Medulla oblongata (tissue), 1 donor: ENCODE measurements around the gene BACE2.

ENCODE experiments used
- DNase-seq: peaks from one replicate; pipeline ENCODE4 v3.0.0-alpha.2; 2015; ENCODE audit errors: extremely low spot score

The BACE2 gene

DNA sequence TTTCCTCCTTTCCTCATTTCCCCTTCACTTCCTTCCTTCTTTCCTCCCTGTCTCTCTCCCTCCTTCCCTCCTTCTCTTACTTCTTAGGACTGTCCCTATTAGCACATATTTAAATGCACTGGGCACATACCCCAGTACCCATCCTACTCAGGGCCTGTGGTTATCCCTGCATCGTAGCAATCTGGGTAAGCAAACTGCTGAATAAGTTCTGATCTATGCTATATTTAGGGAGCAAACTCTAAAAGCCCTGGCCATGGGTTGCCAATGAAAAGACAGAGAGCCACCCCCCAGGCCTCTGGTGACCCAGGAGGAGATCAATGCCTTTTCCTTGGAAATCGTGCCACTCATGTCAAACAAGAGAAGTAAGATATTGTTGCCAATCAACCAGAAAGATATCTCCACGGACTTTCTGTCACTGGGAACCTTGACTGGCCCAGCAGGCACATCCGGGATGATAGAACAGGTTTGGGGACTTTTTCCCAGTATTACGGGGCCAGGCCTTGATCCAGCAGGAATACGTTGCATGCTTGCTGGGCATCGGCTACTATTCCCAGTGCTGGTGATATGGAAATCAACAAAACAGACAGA, 154.0 kb downstream of the BACE2 start:
- DNase-seq: no peak

DNA sequence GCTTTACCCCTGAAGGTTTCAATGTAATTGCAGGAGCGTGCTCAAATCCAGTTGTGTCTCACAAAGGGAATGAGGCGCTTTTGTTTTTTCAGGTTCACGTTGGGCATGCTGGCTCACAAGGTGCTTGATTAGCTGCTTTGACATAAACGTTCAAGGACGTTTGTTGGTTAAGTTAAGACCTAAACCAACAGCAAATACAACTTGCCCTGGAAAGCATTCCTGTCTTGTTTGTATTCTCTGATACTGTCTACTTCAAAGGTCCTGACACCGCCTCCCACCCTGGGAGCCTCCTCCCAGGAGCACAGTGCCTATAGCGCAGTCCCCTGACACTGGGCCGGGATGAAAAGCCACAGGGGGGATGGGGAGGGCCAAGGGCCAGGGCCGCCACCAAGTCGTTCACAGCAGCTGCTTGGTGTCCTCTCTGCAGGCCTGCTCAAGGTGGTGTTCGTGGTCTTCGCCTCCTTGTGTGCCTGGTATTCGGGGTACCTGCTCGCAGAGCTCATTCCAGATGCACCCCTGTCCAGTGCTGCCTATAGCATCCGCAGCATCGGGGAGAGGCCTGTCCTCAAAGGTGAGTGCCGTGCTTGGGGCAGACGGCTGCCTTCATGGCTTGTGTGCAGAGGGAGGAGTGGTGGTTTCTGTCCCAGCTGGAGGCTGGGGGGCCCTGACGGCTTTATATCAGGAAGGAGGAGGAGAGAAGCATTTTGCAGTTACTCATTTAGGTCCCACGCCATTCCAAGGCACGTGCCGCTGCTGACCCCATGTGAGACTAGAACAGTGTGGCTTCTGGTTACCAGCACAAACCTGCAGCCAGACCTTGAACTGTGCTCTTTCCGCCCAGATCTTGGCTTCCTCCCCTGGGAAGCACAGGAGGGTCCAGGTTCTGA, 154.8 kb downstream of the BACE2 start:
- DNase-seq: no peak

DNA sequence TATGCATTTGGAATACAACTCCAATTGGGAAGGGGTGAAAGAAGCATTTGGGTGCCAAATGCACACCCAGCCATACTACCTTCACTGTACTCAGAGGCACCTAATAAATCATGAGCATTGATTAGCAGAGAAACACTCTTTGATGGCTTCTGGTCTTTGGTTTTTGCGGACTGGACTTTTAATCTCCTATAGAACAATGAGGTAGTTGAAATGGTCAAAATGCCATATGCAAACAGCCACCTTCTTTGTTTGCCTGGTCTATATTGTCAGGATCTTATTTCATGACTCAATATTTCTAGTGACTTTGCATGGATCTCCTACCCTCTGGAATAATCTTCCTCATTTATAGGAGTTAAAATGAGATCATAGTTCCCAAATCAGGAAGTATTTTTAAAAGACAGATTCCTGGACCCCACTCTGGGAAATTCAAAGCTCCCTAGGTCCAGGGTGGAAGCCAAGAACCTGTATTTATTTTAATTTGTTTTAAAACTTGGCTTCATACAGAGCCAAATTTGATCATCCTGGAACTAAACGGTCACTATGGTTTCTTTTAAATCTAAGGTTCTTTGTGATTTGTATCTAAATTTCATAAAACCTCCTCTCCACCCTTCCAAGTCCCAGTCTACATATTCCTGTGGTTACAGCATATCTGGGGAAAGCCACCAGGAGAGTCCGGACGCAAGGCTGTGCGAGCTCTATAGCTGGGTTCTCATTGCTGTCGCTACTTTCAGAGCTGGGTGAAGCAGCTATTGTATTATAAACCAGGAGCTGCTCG, 157.4 kb downstream of the BACE2 start:
- DNase-seq: no peak

DNA sequence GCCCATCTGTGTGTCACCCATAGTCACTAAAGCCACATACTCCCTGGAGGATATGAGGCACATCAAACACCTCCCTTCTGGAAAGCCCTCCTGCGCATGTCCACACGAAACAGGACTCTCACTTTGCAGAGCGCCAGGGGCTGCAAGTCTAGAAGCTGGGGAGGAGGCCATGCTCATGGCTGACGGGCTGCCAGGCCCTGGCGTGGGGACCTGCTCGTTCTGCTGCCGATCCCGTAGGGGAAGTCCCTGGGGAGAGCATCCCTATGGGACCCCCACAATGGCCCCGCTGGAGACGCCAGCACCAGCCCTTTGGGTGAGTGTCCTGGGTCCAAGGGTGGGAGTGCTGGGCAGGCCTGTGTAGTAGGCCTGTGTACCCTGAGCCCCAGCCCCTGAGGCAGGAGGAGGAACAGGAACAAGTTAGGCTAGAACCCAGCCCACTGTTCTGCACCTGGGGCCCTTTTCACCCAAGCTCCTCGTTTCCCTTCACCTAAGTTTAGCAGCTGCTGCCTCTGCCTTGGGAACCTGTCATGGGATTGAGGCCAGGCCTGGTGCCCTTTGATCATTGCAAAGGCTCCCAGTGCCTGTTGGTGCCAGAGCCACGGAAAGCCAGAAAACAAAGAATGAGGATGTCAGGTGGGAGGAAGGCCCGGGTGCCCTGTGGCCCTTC, 158.6 kb downstream of the BACE2 start:
- DNase-seq: no peak

DNA sequence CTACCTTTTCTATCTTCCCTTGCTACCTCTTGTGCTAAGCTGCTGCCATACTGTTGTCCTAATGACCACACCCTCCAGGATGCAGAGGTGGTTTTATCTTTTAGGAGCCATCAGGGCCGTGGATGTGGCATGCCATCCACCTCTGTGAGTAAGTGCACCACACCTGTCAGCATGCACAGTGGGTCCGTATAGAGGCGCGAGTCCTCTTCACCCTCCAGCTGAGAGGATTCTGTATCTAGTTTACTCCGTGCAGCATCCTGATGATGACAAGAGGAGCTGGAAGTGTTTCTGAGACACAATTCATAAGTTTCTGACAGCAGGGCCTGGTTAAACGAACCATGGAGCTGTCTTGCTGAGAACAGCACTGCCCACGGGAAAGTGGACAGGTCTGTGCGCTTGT, 159.8 kb downstream of the BACE2 start:
- no peak for DNase-seq

DNA sequence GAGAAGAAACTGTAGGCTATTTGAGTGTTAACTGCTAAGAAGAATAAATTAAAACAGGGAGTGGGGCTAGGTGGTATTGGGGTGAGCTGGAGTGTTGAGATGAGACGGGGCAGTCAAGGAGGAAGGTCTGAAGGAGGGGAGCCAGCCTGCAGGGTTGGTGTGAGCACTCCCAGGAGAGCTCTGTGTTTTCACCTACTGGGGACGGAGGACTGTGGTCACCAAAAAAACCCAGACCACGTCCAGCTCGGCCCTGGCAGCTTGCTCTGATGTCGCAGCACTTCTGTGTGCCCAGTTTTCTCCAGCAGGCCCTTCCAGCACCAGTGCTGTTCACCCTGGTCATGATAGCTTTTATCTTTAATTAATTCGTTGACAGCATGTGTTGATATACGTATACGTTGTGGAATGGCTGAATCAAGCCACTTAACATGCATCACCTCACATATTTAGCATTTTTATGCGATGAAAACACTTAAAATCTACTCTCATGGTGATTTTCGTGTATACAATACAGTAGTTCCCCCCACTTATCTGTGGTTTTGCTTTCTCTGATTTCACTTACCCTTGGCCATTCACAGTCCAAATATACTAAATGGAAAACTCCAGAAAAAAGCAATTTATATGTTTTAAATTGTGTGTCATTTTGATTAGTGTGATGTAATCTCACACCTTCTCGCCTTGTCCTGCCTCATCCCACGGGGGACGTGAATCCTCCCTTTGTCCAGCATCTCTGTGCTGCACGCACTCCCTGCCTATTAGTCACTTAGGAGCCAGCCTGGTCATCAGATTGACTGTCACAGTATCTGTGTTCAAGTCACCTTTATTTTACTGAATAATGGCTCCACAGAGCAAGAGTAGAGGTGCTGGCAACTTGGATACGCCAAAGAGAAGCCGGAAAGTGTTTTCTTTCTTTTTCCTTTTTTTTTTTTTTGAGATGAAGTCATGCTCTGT, 161.0 kb downstream of the BACE2 start:
- no peak for DNase-seq
